ENCODE measurements around the gene BRD4. TPM values are rescaled to one million over a fixed set of nuclear protein-coding genes. Genes with fewer than 3 reads are reported as not detected.
A peak's percentile ranks its signal among the peaks of the same experiment; 100 is the strongest.

The BRD4 gene
- total and polyA plus RNA-seq, 2 of the 13 experiments (the other 11 are each of a cell fraction or from before 2014, with no cell fraction given) = 10.5 to 11.4 TPM

DNA sequence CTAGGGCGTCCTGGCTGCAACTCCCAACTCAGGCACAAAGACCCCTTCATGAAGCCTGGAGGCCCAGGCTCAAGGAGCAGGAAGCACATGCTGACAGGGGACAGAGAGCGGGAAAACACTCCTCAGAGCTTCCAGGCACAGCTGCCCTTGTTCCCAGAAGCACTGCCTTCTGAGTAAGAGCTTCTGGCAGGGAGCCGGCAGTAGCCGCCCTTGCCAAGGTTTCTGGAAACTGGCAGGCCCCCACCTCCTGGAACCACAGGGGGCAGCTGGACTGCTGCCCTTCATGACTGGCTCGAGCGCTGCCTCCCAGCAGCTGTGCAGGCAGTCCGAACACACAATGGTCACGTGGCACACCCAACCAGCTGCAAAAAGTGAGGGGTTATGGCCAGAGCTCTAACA lies 66.5 kb downstream of the BRD4 start:
- Histone ChIP-seq H3K79me2 (ENCODE audit: insufficient read depth, low read length) (peaks cover 50% of the 10 kb centered on the region), H3K9me3 (ENCODE audit: low read length) (no peaks in the 10 kb centered on the region), H3K36me3 (replicated peaks in 1 of 2; ENCODE audit: control insufficient read depth in 1 of 2, insufficient read depth in 2 of 2, low read length in 2 of 2) (peaks cover 45 to 90% of the 10 kb centered on the region in 2 experiments; a peak in 4 of 5 replicates), H4K20me1 (ENCODE audit: insufficient read depth, low read length) (peaks cover 68% of the 10 kb centered on the region), H3K4me1 (ENCODE audit: insufficient read depth, low read length) (peaks cover 38% of the 10 kb centered on the region), H3K27ac (ENCODE audit: extremely low read length, insufficient read depth, low read length) (no peak overlapping the region), H2AFZ (ENCODE audit: low read length) (no peak overlapping the region), H3K9ac (ENCODE audit: insufficient read depth, low read depth, low read length) (no peak overlapping the region), H3K27me3 (ENCODE audit: control insufficient read depth in 1 of 2, insufficient read depth in 2 of 2, low read length in 2 of 2) (no peaks in the 10 kb centered on the region), H3K4me3 (replicated peaks in 1 of 3; ENCODE audit: insufficient read depth in 1 of 3, low read depth in 2 of 3, low read length in 3 of 3) (no peak overlapping the region), H3K4me2 (ENCODE audit: low read depth, low read length) (no peak overlapping the region)
- ATAC-seq (no peak), FAIRE-seq (no peak), DNase-seq (ENCODE audit: low spot score) (no peak)
- ChIA-PET CTCF (ENCODE audit: low intra/inter-chr PET ratio, low total read pairs) (no interaction called here), POLR2A (no interaction called here)
- intact Hi-C loops (cut with micrococcal nuclease; ENCODE audit: unreplicated experiment) = loop anchor here (10.0 kb wide), 1 partner anchor 59 kb away; no protein-coding TSS in a partner anchor
- in situ Hi-C loops (cut with HindIII; ENCODE audit: extremely low pct_ligation_motif_present, low pct_unique_long_range_greater_than_20kb) = no loop called here
- no TSS peak for BruUV-seq (replicated peaks)
- WGBS (ENCODE audit: low lambda C conversion rate) = 97% methylated on average over 4 of the region's 8 CpGs
- TF ChIP-seq RBFOX2 (IDR thresholded peaks at IDR 0.05; ENCODE audit: low read depth, low read length) (no peak), ZNF607 (CRISPR knock-in tag; IDR thresholded peaks at IDR 0.05; ENCODE audit: borderline replicate concordance) (no peak), RBM22 (optimal IDR thresholded peaks at IDR 0.05; ENCODE audit: low read length) (peak; percentile 63)
- TF ChIP-seq, protein P1, sequence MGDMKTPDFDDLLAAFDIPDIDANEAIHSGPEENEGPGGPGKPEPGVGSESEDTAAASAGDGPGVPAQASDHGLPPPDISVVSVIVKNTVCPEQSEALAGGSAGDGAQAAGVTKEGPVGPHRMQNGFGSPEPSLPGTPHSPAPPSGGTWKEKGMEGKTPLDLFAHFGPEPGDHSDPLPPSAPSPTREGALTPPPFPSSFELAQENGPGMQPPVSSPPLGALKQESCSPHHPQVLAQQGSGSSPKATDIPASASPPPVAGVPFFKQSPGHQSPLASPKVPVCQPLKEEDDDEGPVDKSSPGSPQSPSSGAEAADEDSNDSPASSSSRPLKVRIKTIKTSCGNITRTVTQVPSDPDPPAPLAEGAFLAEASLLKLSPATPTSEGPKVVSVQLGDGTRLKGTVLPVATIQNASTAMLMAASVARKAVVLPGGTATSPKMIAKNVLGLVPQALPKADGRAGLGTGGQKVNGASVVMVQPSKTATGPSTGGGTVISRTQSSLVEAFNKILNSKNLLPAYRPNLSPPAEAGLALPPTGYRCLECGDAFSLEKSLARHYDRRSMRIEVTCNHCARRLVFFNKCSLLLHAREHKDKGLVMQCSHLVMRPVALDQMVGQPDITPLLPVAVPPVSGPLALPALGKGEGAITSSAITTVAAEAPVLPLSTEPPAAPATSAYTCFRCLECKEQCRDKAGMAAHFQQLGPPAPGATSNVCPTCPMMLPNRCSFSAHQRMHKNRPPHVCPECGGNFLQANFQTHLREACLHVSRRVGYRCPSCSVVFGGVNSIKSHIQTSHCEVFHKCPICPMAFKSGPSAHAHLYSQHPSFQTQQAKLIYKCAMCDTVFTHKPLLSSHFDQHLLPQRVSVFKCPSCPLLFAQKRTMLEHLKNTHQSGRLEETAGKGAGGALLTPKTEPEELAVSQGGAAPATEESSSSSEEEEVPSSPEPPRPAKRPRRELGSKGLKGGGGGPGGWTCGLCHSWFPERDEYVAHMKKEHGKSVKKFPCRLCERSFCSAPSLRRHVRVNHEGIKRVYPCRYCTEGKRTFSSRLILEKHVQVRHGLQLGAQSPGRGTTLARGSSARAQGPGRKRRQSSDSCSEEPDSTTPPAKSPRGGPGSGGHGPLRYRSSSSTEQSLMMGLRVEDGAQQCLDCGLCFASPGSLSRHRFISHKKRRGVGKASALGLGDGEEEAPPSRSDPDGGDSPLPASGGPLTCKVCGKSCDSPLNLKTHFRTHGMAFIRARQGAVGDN (CRISPR knock-in tag; IDR thresholded peaks at IDR 0.05) = peak; percentile 16; the same call in 1 of the 2 replicates
